GM10847 (cell line): ENCODE results near the gene KMT2A.

Experiments used
- POLR2A ChIP-seq: IDR thresholded peaks from 2 replicates; pipeline ENCODE4 v1.6.1; 2011; ENCODE audit not compliant: insufficient read length; ENCODE audit errors: extremely low read depth

Gene KMT2A

GRCh38 chr11:118524757-118525470, 88.6 kb downstream of the KMT2A start:
- TF ChIP-seq POLR2A = no peak

- no peak for TF ChIP-seq POLR2A
These were observed 90.4 kb downstream of the KMT2A start for GRCh38 chr11:118526688-118527087.

DNA sequence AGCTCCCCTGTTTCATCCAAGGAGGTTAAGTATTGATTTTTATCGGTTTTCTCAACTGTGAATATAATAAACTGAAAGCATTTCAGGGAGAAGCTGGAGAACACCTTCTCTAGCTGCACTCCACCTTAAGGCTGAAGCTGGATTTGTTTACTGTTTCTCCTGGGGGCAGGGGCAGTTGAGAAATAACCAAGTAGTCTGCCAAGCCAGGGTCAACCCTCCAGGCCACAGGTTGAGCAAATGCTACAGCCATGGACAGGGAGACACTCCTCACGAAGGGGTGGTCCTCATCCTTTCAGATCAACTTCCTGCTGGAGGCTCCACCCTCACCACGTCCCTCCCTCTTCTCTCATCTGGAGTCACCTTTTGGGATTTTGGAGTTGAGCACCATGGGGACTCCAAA, 90.8 kb downstream of the KMT2A start, which contains the start of gene TTC36:
TTC36 (plus strand) TSS at position 366 of the 400 bp plus-strand sequence; CDS start at position 387, 21 bp downstream.
- TF ChIP-seq POLR2A = no peak

DNA sequence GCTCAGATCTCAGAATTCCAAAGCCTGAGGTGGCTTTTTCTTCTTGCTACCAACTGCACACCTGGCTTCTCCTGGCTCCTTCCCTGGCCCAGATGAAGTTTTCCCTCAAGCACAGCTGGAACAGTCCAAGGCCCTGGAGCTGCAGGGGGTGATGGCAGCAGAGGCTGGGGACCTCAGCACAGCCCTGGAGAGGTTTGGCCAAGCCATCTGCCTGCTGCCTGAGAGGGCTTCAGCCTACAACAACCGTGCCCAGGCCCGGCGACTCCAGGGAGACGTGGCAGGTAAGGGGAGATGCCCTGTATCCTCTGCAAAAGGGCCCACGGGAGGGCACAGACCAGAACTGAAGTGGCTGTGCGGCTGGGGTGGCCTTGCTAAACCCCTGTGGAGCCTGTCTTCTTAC, 92.2 kb downstream of the KMT2A start:
- no peak for TF ChIP-seq POLR2A

DNA sequence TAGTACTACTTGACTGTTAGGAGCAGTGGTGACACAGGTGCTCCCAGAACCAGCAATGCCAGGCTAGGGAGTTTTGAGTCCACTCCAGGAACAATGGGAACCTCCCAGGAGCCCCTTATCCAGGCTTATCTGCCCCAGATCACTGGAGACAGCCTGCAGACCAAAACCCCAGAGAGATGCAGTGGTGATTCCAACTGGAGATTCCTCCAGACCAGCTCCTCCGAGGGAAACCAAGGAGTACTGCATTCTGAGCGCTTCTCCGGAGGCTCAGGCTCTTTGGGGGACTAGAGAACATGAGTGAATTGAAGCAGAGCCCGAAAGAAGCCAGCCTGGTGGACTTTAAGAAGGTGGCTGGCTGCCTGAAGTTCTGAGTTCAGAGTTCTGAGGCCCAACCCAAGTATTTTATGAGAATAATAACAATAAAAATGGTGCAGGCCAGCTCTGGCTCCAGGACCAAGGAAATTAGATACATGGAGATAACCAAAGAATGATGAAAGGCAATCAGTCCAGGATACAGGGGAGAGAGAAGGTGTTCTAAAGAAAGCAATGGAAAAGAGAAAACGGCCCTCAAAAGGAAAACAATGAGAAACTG, 93.4 kb downstream of the KMT2A start:
- TF ChIP-seq POLR2A = no peak

DNA sequence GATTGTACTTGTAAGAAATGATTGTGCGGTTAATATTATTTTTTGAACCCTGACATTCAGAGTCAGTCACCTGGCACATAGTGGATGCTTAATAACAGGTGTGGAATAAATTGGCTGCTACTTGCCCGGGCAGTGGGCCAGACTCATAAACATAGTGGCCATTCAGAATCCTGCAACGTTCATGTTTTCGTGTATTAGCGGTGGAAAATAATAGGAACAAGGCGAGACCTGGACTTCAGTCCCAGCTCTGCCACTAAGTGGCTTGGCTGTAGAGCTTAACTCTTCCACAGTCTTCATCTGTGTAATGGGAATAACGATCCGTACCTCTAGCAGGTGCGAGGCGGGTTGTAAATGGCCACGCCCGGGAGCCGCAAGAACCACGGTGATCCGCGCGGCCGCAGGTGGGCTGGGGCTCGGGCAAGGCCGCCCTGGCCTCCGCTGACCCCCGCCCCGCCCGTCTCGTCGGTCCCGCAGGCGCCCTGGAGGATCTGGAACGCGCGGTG, 93.9 kb downstream of the KMT2A start:
- TF ChIP-seq POLR2A = no peak

- TF ChIP-seq POLR2A = peak; percentile 14
These were observed 94.6 kb downstream of the KMT2A start, which contains the start of gene TMEM25 for GRCh38 chr11:118530683-118531596. TMEM25 (plus strand) TSS chr11:118531192; CDS start chr11:118531802, 610 bp downstream.

DNA sequence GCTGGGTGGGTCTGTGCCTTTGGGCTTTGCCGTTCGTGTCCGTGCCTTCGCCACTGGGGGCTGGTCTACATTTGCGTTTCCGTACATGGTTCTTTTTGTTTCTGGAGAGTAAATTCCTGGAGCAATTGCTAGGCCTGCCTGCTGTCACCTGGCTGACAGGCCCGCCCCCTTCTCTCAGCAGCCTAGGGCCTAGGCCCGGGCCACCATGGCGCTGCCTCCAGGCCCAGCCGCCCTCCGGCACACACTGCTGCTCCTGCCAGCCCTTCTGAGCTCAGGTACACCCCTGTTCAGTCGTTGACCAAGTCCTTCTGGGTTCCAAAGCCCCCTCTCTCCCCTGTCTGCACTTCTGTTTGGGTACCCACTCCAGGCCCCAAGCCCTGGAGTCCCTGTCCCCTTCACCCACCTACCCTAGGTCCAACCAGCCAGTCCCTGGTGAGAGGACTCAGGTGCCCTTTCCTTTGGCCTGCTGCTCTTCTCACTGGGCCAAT, 95.3 kb downstream of the KMT2A start:
- TF ChIP-seq POLR2A = no peak

DNA sequence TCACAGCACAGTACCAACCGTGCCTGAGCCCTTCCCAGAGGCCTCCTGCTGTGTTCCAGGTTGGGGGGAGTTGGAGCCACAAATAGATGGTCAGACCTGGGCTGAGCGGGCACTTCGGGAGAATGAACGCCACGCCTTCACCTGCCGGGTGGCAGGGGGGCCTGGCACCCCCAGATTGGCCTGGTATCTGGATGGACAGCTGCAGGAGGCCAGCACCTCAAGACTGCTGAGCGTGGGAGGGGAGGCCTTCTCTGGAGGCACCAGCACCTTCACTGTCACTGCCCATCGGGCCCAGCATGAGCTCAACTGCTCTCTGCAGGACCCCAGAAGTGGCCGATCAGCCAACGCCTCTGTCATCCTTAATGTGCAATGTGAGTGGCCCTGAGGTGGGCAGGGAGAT, 95.8 kb downstream of the KMT2A start:
- no peak for TF ChIP-seq POLR2A

- TF ChIP-seq POLR2A = no peak
These were observed 96.8 kb downstream of the KMT2A start for GRCh38 chr11:118532852-118533768.

DNA sequence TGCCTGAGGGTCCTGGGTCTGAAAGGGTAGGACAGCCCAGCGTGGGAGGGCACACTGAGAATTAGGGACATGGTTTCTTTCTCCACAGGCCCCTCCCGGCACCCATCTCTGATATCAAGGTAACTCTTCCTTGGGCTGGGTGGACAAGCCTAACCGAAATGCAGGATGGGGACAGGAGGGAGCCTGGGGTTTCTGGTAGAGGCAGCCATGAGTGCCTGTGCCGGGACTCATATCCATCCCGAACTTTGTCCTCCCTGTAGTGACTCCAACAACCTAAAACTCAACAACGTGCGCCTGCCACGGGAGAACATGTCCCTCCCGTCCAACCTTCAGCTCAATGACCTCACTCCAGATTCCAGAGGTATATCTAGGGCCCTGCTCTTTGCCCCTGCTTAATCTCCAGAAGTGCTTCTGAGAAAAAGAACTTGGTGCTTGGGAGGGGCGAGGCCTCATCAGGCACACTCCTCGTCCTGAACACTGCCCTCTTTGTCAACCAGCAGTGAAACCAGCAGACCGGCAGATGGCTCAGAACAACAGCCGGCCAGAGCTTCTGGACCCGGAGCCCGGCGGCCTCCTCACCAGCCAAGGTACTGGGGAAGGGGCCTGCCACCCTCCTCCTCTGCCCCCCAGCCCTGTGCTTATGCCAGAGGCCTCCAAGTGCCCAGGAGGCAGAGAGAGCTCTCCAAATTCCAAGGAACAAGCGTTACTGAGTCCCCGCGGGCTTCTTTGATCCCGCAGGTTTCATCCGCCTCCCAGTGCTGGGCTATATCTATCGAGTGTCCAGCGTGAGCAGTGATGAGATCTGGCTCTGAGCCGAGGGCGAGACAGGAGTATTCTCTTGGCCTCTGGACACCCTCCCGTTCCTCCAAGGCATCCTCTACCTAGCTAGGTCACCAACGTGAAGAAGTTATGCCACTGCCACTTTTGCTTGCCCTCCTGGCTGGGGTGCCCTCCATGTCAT, 97.8 kb downstream of the KMT2A start:
- no peak for TF ChIP-seq POLR2A

GRCh38 chr11:118535261-118535660, 99.0 kb downstream of the KMT2A start:
- TF ChIP-seq POLR2A = no peak

DNA sequence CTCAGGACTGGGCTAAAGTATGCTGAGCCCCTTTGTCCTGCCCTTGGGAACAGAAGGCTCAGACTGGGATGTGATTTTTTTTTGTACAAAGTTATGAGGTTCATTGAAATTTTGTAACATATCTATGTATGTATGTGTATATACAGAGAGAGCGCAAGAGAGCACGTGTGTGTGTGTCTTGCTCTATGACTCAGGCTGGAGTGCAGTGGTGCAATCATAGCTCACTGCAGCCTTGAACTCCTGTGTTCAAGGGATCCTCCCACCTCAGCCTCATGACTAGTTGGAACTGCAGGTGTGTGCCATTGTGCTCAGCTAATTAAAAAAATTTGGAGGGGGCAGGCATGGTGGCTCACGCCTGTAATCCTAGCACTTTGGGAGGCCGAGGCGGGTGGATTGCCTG, 100.4 kb downstream of the KMT2A start:
- TF ChIP-seq POLR2A = no peak
